ENCODE measurements around the gene MKS1.

MKS1 gene

DNA sequence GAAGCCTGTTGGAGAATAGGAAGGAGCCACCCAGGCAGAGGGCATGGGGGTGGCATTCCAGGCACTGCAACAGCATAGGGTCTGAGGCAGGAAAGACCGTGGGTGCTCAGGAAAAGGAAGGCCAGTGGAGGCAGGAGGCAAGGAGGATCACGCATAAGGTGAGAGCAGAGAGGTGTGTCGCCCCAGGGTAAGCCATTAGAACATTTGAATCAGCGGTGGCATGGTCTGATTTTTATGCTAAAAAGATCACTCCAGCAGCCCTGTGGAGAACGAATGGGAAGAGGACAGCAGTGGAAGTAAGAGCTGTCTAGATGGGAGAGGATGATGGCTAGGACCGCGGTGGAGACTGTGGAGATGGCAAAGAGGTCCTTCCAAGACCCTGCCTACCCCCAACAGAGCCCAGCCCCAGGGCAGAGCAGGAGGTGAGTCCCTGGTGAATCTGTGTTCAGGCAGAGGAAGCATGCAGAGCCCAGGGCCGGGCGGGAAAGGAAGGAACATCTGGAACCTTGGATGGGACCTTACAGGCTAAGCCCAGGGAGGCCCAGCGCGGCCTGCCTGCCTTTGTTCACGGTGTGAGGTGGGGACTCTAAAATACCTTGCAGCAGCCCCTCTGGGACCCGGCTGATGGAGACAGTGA is 27.2 kb upstream of the MKS1 start:
- H3K4me3 ChIP-seq (ENCODE audit: low read depth, low read length), result no peak overlapping the region
- no peak for DNase-seq
- TF ChIP-seq, protein P1, sequence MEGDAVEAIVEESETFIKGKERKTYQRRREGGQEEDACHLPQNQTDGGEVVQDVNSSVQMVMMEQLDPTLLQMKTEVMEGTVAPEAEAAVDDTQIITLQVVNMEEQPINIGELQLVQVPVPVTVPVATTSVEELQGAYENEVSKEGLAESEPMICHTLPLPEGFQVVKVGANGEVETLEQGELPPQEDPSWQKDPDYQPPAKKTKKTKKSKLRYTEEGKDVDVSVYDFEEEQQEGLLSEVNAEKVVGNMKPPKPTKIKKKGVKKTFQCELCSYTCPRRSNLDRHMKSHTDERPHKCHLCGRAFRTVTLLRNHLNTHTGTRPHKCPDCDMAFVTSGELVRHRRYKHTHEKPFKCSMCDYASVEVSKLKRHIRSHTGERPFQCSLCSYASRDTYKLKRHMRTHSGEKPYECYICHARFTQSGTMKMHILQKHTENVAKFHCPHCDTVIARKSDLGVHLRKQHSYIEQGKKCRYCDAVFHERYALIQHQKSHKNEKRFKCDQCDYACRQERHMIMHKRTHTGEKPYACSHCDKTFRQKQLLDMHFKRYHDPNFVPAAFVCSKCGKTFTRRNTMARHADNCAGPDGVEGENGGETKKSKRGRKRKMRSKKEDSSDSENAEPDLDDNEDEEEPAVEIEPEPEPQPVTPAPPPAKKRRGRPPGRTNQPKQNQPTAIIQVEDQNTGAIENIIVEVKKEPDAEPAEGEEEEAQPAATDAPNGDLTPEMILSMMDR (IDR thresholded peaks at IDR 0.05; ENCODE audit: low read depth, low read length, missing control alignments), result no peak
- peaks cover 2% of the 10 kb centered on the region for H3K27me3 ChIP-seq (replicated peaks)
- H3K36me3 ChIP-seq (replicated peaks), result no peaks in the 10 kb centered on the region
- no peak overlapping the region for H3K27ac ChIP-seq
- in situ Hi-C loops (cut with HindIII; ENCODE audit: low pct_ligation_motif_present, low sequenced_read_pairs), result no loop called here

DNA sequence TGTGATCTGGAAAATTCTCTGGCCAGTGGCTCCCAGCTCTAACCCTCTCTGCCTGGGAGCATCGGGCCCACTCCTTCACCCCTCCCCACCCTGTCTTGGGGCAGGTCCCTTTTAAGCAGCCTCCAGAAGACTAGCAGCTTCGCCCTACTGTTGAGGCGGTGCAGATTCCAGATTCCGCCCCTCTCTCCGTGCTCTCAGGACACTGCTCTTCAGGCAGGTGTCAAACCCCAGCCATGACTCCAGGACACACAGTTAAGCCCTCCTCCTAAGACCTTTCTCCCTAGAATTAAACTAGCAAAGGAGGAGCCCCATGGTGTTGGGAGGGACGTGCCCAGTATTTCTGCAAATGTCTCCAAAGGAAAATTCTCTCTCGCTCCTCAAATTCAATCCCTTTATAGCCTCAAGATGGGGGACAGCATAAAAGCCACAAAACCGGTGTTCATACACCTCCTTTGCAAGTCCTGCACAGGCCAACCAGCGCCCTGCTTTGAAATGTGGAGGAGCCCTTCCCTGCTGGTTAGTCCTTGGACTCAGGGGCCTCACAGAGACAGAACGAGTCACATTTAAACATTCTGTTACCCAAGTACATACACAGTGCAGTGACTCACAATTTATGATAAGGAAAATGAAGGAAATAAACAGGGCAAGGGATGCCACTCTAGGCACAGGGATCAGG is 26.5 kb upstream of the MKS1 start:
- in situ Hi-C loops (cut with HindIII; ENCODE audit: low pct_ligation_motif_present, low sequenced_read_pairs), result no loop called here
- peaks cover 2% of the 10 kb centered on the region for H3K27me3 ChIP-seq (replicated peaks)
- DNase-seq, result no peak

DNA sequence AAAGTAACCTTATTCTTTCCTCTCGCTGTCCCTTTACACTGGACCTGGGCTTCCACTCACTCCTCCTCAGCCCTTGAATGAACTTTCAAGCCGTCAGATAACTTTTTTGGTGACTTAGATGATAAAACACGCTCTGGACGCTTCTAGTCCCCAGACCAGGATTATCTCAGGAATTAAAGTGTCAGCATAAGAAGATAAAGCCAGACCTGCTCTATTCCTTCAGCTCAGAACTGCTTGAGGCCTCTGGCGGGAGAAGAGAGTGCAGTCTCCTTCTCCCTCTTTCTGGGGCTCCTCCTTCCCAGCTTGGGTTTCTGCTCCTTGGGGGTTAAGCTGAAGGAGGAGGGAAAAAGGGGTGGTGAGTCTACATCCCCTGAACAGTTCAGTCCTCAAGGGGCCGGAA is 25.9 kb upstream of the MKS1 start:
- Histone ChIP-seq H3K27ac (no peak overlapping the region), H3K27me3 (replicated peaks) (peaks cover 7% of the 10 kb centered on the region), H3K4me3 (ENCODE audit: low read depth, low read length) (no peak overlapping the region), H3K36me3 (replicated peaks) (no peaks in the 10 kb centered on the region)
- in situ Hi-C loops (cut with HindIII; ENCODE audit: low pct_ligation_motif_present, low sequenced_read_pairs), result no loop called here
- no peak for DNase-seq
- TF ChIP-seq, protein P1 (IDR thresholded peaks at IDR 0.05; ENCODE audit: low read depth, low read length, missing control alignments), result no peak

More for the DNA sequence above, 26.5 kb upstream of the MKS1 start:
- Histone ChIP-seq H3K36me3 (replicated peaks) (no peaks in the 10 kb centered on the region), H3K27ac (no peak overlapping the region), H3K4me3 (ENCODE audit: low read depth, low read length) (no peak overlapping the region)
- TF ChIP-seq, protein P1 (IDR thresholded peaks at IDR 0.05; ENCODE audit: low read depth, low read length, missing control alignments), result no peak

DNA sequence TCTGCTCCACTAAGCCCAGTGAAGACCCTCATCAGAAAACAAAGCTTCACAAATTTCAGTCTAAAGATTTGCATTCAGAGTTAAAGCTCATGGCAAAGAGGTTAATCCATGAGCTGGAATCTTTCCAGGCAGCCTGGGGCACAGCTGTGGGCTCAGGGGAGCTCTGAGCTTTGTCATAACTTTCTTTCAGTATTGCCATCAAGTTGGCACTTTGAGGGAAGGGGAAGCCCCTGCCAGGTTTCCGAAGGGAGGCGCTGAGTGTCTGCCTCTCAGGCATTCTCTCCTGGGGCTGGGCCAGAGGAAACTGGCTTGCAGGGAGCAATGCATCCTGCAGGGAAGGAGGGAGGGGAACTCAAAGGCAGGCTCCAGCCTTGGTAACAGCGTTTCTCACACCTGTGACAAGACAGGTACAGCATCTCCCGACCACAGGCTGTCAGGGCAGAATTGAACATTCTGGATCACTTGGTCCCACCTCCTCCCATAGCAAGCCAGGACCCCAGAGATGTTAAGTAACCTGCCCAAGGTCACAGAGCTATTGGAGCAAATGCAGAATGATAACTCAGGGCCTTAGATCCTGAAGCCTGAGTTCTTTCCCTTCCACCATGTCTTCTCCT is 23.2 kb upstream of the MKS1 start:
- no peak overlapping the region for H3K4me3 ChIP-seq (ENCODE audit: low read depth, low read length)
- H3K27me3 ChIP-seq (replicated peaks), result peaks cover 9% of the 10 kb centered on the region
- no peaks in the 10 kb centered on the region for H3K36me3 ChIP-seq (replicated peaks)
- in situ Hi-C loops (cut with HindIII; ENCODE audit: low pct_ligation_motif_present, low sequenced_read_pairs), result no loop called here
- TF ChIP-seq, protein P1 (IDR thresholded peaks at IDR 0.05; ENCODE audit: low read depth, low read length, missing control alignments), result no peak
- no peak overlapping the region for H3K27ac ChIP-seq
- no peak for DNase-seq

DNA sequence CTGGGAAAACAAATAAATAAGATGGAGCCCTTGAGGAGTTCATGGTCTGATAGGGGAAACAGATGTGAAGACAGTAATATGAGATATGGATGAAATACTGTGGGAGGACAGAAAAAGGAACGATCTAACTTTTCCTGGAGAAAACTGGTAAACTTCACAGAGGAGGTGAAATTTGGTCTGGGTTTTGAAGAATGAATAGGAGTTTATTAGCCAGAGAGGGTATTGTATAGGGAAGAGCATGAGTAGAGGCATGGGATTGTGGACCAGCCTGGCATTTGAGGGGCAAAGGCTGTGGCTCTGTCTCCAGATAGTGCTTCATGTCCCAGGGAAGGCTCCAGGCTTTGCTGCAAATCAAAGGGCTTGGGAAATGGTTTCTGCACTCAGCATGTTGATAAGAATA is 20.9 kb upstream of the MKS1 start:
- Histone ChIP-seq H3K4me3 (ENCODE audit: low read depth, low read length) (no peak overlapping the region), H3K27me3 (replicated peaks) (peaks cover 9% of the 10 kb centered on the region), H3K36me3 (replicated peaks) (no peaks in the 10 kb centered on the region), H3K27ac (no peak overlapping the region)
- in situ Hi-C loops (cut with HindIII; ENCODE audit: low pct_ligation_motif_present, low sequenced_read_pairs), result no loop called here
- no peak for DNase-seq
- TF ChIP-seq, protein P1 (IDR thresholded peaks at IDR 0.05; ENCODE audit: low read depth, low read length, missing control alignments), result no peak
